WTC11 (cell line): ENCODE measurements around the gene NAALADL2.

Experiments
- ZNF121 ChIP-seq: sonication (generic); formaldehyde crosslinking; IDR thresholded peaks from 2 replicates; pipeline ENCODE4 v1.8.0; 2023; ENCODE audit warnings: missing genetic modification reagents
- TF ChIP-seq, protein P1 (sequence below): sonication (generic); formaldehyde crosslinking; IDR thresholded peaks from 2 replicates; pipeline ENCODE4 v1.8.1; 2023; ENCODE audit warnings: mild to moderate bottlenecking, missing genetic modification reagents, moderate library complexity

DNA sequence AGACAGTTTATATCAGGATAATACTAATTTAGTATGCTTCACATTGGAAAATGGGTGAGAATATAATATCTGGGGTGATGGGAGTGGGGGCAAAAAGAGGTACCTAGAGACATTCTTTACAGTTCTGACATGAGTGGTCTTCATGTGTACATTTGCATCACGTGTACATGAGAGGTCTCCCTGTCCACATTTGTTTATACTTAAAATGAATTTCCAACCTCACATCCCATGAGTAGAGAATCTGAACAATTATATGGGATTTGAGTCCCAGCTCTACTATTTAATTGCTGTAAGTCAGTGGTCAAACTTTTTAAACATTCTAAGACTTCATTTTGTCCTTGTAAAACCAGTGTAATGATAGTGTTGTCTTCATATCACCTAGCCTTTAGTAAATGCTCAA, 408.4 kb downstream of the NAALADL2 start:
- TF ChIP-seq ZNF121 (CRISPR knock-in tag) = no peak
- TF ChIP-seq, protein P1, sequence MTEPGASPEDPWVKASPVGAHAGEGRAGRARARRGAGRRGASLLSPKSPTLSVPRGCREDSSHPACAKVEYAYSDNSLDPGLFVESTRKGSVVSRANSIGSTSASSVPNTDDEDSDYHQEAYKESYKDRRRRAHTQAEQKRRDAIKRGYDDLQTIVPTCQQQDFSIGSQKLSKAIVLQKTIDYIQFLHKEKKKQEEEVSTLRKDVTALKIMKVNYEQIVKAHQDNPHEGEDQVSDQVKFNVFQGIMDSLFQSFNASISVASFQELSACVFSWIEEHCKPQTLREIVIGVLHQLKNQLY (CRISPR knock-in tag) = no peak
